Small intestine (tissue), 7 donors: ENCODE data around the gene CHRNA4. TPM values are rescaled to one million over a fixed set of nuclear protein-coding genes. Genes with fewer than 3 reads are reported as not detected.
A peak's percentile ranks its signal among the peaks of the same experiment; 100 is the strongest.
"Not testable (repeated sequence)": the region's sequence is repeated elsewhere in the genome, so short reads cannot be mapped to it uniquely, and the experiment has no call there.

Experiments
- DNase-seq, 2 donors: peaks; one replicate each; pipeline versions ENCODE4 v3.0.0 to v3.0.0-alpha.2; 2013
- FAIRE-seq: peaks from 2 replicates; lab custom pipeline; 2012; peaks lifted over from hg19 to GRCh38; lab: Jason Lieb, UNC
- H3K27ac ChIP-seq, 3 donors: one replicate each; pipeline ENCODE4 v1.5.1; 2013; ENCODE audit warnings: low read length in 2 of 3, mild to moderate bottlenecking in 2 of 3, control low read depth in 1 of 3, inconsistent platforms in 1 of 3, low read depth in 1 of 3, moderate library complexity in 1 of 3
- H3K27me3 ChIP-seq, 3 donors: one replicate each; pipeline ENCODE4 v1.6.1; 2013; ENCODE audit warnings: low read length in 3 of 3, inconsistent platforms in 1 of 3; ENCODE audit not compliant: control insufficient read depth in 3 of 3, insufficient read depth in 3 of 3
- H3K36me3 ChIP-seq, 3 donors: one replicate each; pipeline ENCODE4 v1.6.1; 2013; ENCODE audit warnings: low read length in 3 of 3, inconsistent platforms in 1 of 3, low read depth in 1 of 3, mild to moderate bottlenecking in 1 of 3, moderate library complexity in 1 of 3; ENCODE audit not compliant: control insufficient read depth in 3 of 3, insufficient read depth in 2 of 3
- H3K4me1 ChIP-seq, 3 donors: one replicate each; pipeline ENCODE4 v1.6.1; 2013; ENCODE audit warnings: low read length in 2 of 3, inconsistent platforms in 1 of 3, low read depth in 1 of 3, mild to moderate bottlenecking in 1 of 3, moderate library complexity in 1 of 3; ENCODE audit not compliant: control insufficient read depth in 3 of 3, insufficient read depth in 2 of 3
- H3K4me3 ChIP-seq, 3 donors: one replicate each; pipeline ENCODE4 v1.5.1; 2013; ENCODE audit warnings: low read length in 3 of 3, control low read depth in 1 of 3, inconsistent platforms in 1 of 3, low read depth in 1 of 3, mild to moderate bottlenecking in 1 of 3, moderate library complexity in 1 of 3
- H3K9me3 ChIP-seq, 2 donors: one replicate each; pipeline ENCODE4 v1.6.1; 2013; ENCODE audit warnings: low read depth in 1 of 2, low read length in 1 of 2; ENCODE audit not compliant: control insufficient read depth in 2 of 2, insufficient read depth in 1 of 2
- WGBS, 3 donors: extraction: QIAGEN DNeasy Blood & Tissue Kit; methylation state at CpG; one replicate each; pipeline ENCODE4 v1.1.7; 2013; 5-methylcytosine and 5-hydroxymethylcytosine counted together
- polyA plus RNA-seq, 4 donors: library from polyadenylated mRNA; stranded (reverse) in 3 of 4; unstranded in 1 of 4; fragments of 200-250 nt in 3 of 4; fragments of 120-200 nt in 1 of 4; gene quantifications; one replicate each; pipeline versions ENCODE4 v1.2.1 to v1.2.3, GENCODE V29; 2013
- donor health status: healthy with polysubstance abuse.
- donor health status: control.
- donor health status: control.
- donor health status: Bipolar disorder and iron deficiency.
- donor health status: healthy.

The CHRNA4 gene
- polyA plus RNA-seq, 4 donors = 0.01 to 0.87 TPM; not detected in 2

DNA sequence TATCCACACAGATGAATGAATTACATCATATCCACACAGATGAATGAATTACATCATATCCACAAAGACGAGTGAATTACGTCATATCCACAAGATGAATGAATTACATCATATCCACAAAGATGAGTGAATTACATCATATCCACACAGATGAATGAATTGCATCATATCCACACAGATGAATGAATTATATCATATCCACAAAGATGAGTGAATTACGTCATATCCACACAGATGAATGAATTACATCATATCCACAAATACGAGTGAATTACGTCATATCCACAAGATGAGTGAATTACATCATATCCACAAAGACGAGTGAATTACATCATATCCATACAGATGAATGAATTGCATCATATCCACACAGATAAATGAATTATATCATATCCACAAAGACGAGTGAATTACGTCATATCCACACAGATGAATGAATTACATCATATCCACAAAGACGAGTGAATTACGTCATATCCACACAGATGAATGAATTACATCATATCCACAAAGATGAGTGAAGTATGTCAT lies 20.9 kb downstream of the CHRNA4 start:
- H3K36me3 ChIP-seq, H3K9me3 ChIP-seq, H3K27ac ChIP-seq, DNase-seq, H3K4me1 ChIP-seq, H3K4me3 ChIP-seq: not testable (repeated sequence)
- peaks cover 0 to 15% (median 3%) of the 10 kb centered on the region in 3 donors for H3K27me3 ChIP-seq
- 74 to 82% (median 75%) methylated on average over 10 of the region's 10 CpGs for whole genome bisulfite sequencing, 3 donors
- peak; percentile 80 for FAIRE-seq

DNA sequence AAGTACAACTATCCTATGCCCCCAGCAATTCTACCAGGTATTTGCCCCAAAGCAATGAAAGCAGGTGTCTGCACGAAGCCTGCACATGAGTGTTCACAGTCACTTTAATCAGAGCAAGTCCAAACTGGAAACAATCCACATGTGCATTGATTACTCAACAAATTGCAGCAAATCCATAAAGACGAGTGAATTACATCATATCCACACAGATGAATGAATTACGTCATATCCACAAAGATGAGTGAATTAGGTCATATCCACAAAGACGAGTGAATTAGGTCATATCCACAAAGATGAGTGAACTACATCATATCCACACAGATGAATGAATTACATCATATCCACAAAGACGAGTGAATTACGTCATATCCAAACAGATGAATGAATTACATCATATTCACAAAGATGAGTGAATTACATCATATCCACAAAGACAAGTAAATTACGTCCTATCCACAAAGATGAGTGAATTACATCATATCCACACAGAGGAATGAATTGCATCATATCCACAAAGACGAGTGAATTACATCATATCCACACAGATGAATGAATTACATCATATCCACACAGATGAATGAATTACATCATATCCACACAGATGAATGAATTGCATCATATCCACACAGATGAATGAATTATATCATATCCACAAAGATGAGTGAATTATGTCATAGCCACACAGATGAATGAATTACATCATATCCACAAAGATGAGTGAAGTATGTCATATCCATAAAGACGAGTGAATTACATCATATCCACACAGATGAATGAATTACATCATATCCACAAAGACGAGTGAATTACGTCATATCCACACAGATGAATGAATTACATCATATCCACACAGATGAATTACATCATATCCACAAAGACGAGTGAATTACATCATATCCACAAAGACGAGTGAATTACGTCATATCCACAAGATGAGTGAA lies 21.7 kb downstream of the CHRNA4 start:
- peaks cover 0 to 15% (median 3%) of the 10 kb centered on the region in 3 donors for H3K27me3 ChIP-seq
- 72 to 73% (median 72%) methylated on average over 14 of the region's 14 CpGs for WGBS, 3 donors

GRCh38 chr20:63337786-63338420 lies 23.2 kb downstream of the CHRNA4 start:
- H3K27me3 ChIP-seq = peaks cover 0 to 9% (median 4%) of the 10 kb centered on the region in 3 donors
- DNase-seq = no peak
- H3K4me1 ChIP-seq = no peaks in the 10 kb centered on the region
- H3K36me3 ChIP-seq = no peaks in the 10 kb centered on the region
- 60 to 69% (median 61%) methylated on average over 12 of the region's 12 CpGs for WGBS, 3 donors
- FAIRE-seq = no peak
- H3K27ac ChIP-seq = no peak overlapping the region
- H3K4me3 ChIP-seq = no peak overlapping the region
- no peaks in the 10 kb centered on the region for H3K9me3 ChIP-seq

More for the DNA sequence above, 21.7 kb downstream of the CHRNA4 start:
- not testable (repeated sequence) for H3K9me3 ChIP-seq, DNase-seq, H3K36me3 ChIP-seq, H3K4me1 ChIP-seq, FAIRE-seq, H3K4me3 ChIP-seq, H3K27ac ChIP-seq

DNA sequence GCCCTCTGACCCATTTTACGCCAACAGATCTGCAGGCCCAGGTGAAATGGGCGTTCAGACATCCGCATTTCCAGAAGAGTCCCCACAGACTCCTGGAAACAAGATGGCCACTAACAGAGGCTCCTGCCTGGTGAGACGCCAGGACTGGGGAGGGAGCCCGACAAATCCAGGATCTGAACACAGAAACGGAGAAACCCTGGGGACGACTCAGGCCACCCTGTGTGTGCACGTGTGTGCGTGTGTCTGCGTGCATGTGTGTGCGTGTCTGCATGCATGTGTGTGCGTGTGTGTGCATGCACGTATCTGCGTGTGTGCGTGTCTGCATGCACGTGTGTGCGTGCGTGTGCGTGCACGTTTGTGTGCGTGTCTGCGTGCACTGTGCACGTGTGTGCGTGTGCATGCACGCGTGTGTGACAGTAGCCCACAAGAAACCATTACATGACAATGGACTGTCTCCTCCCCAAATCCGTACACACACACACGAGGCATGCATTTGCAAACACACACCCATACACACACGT lies 24.9 kb downstream of the CHRNA4 start:
- no peak overlapping the region for H3K27ac ChIP-seq
- FAIRE-seq (no peak), DNase-seq (no peak)
- no peaks in the 10 kb centered on the region for H3K4me1 ChIP-seq
- H3K4me3 ChIP-seq = no peak overlapping the region
- H3K36me3 ChIP-seq = no peaks in the 10 kb centered on the region
- H3K9me3 ChIP-seq = peaks cover 0 to 8% of the 10 kb centered on the region in 2 donors
- H3K27me3 ChIP-seq = peaks cover 0 to 5% (median 4%) of the 10 kb centered on the region in 3 donors
- WGBS, 3 donors = 89 to 92% (median 91%) methylated on average over 29 of the region's 29 CpGs

DNA sequence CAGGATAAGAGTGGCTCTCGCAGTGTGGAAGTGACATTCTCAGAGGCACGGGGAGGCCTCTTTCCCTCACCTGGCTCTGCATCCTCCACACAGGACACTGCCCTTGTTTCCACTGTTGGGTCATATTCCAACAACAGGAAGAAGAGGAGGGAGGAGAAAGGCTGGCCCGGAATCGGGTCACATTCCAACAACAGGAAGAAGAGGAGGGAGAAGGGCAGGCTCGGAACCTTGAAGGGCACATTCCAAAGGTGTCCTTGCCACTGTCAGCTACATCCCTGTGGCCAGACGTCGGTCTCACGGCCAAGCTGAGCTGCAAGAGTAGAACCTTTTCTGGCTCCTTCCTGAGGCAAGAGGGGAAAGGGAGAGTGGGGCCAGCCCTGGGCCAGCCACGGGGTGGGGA lies 25.4 kb downstream of the CHRNA4 start:
- WGBS, 3 donors = 53 to 71% (median 69%) methylated on average over 9 of the region's 9 CpGs
- H3K27me3 ChIP-seq = peaks cover 0 to 5% (median 4%) of the 10 kb centered on the region in 3 donors
- no peak for FAIRE-seq

DNA sequence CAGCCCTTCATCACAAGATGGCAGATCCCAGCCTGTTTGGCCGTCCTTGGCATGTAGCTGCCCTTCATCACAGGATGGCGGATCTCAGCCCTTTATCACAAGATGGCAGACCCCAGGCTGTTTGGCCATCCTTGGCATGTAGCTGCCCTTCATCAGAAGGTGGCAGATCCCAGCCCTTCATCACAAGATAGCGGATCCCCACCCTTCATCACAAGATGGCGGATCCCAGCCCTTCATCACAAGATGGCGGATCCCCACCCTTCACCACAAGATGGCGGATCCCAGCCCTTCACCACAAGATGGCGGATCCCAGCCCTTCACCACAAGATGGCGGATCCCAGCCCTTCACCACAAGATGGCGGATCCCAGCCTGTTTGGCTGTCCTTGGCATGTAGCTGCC lies 26.1 kb downstream of the CHRNA4 start:
- H3K4me3 ChIP-seq, H3K4me1 ChIP-seq, H3K9me3 ChIP-seq, H3K36me3 ChIP-seq, DNase-seq, FAIRE-seq, H3K27me3 ChIP-seq, H3K27ac ChIP-seq: not testable (repeated sequence)
- WGBS, 3 donors = 91 to 96% (median 95%) methylated on average over 9 of the region's 9 CpGs

More for the DNA sequence above, 25.4 kb downstream of the CHRNA4 start:
- DNase-seq = no peak
- H3K4me1 ChIP-seq = peaks cover 0 to 3% (median 0%) of the 10 kb centered on the region in 3 donors
- H3K27ac ChIP-seq = no peak overlapping the region
- peaks cover 0 to 8% of the 10 kb centered on the region in 2 donors for H3K9me3 ChIP-seq
- H3K4me3 ChIP-seq = no peak overlapping the region
- no peaks in the 10 kb centered on the region for H3K36me3 ChIP-seq

- Histone ChIP-seq H3K36me3 (no peaks in the 10 kb centered on the region), H3K9me3 (peaks cover 0 to 8% of the 10 kb centered on the region in 2 donors), H3K27ac (no peak overlapping the region), H3K4me3 (no peak overlapping the region), H3K4me1 (peaks cover 0 to 7% (median 0%) of the 10 kb centered on the region in 3 donors), H3K27me3 (peaks cover 0 to 5% (median 4%) of the 10 kb centered on the region in 3 donors)
- 75 to 94% (median 76%) methylated on average over 8 of the region's 8 CpGs for WGBS, 3 donors
- FAIRE-seq = no peak
- DNase-seq = no peak
Observed at GRCh38 chr20:63334356-63334755, 26.8 kb downstream of the CHRNA4 start.

DNA sequence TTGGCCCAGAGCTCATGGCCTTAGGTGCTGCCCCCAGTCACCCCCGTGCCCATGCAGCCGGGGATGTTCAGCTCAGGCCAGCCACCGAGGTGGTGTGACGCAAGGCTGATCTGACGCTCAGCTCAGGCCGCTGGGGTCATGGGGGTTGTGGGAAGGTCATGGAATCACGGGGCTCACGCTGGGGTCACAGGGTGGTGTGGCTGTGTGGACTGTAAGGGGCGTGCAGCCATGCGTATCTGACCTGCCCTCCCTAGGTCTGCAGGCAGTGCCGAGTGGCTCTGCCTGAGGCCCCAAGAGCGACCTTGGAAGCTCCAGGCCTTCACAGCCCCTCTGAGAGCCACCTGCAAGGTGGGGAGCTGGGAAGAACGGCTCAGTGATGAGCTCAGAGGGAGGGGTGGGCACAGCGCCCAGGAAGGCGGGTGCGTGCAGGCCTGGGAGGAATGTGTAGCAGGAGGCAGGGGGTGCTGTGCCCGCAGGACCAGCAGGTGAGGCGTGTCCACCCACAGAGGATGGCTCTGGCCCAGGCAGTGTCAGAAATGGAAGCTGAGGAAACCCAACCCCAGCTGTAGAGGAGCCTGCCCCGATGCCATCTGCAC lies 27.8 kb downstream of the CHRNA4 start:
- no peak overlapping the region for H3K27ac ChIP-seq
- H3K36me3 ChIP-seq = no peaks in the 10 kb centered on the region
- peaks cover 0 to 5% (median 4%) of the 10 kb centered on the region in 3 donors for H3K27me3 ChIP-seq
- DNase-seq = no peak
- H3K4me3 ChIP-seq = no peak overlapping the region
- peaks cover 0 to 7% (median 0%) of the 10 kb centered on the region in 3 donors for H3K4me1 ChIP-seq
- FAIRE-seq = no peak
- 71 to 82% (median 74%) methylated on average over 19 of the region's 19 CpGs for WGBS, 3 donors
- H3K9me3 ChIP-seq = peaks cover 0 to 8% of the 10 kb centered on the region in 2 donors
